B cell (primary cell): ENCODE results near the gene TSC2. TPM values are rescaled to one million over a fixed set of nuclear protein-coding genes. Genes with fewer than 3 reads are reported as not detected.

Experiments
- ATAC-seq: fragments of 200-7000 bp; cut with Tn5 transposase; one replicate; pipeline ENCODE4 v1.10.0; 2021; ENCODE audit warnings: low read depth, mild to moderate bottlenecking, moderate number of reproducible peaks, moderate library complexity
- CTCF ChIA-PET: fragments of 350-600 bp; sonication (Branson Sonifier 250); formaldehyde crosslinking; loops from one replicate; lab custom pipeline; 2021; ENCODE audit warnings: antibody characterized with exemption, inconsistent platforms; lab: Charles Lee
- POLR2A ChIA-PET: fragments of 350-600 bp; sonication (Branson Sonifier 250); formaldehyde crosslinking; loops from one replicate; lab custom pipeline; 2021; ENCODE audit warnings: antibody characterized with exemption; lab: Charles Lee
- DNase-seq: peaks from one replicate; pipeline ENCODE4 v3.0.0; 2013
- H2AFZ ChIP-seq: 2 replicates; pipeline ENCODE4 v1.6.1; 2012; ENCODE audit warnings: mild to moderate bottlenecking, low read depth, low read length; ENCODE audit not compliant: insufficient read depth, poor library complexity, severe bottlenecking
- H3K27ac ChIP-seq, 2 donors: 1 replicate in 1 of 2; 2 replicates in 1 of 2; pipeline ENCODE4 v1.5.1; 2012 to 2013; ENCODE audit warnings: low read length in 2 of 2, mild to moderate bottlenecking in 2 of 2, moderate library complexity in 1 of 2
- H3K27me3 ChIP-seq, 4 experiments: fragments of 200-600 bp in 1 of 4; sonication (generic) in 1 of 4; replicated peaks in 1 of 4; 1 replicate in 2 of 4; 2 replicates in 2 of 4; pipeline versions ENCODE4 v1.6.1 to v1.7.0; 2013 to 2016; ENCODE audit warnings: low read length in 3 of 4, mild to moderate bottlenecking in 2 of 4, mixed read lengths in 1 of 4, moderate library complexity in 1 of 4; ENCODE audit not compliant: insufficient read depth in 4 of 4, control insufficient read depth in 3 of 4; ENCODE audit errors: control extremely low read depth in 1 of 4
- H3K36me3 ChIP-seq, 2 experiments: replicated peaks in 1 of 2; 1 replicate in 1 of 2; 2 replicates in 1 of 2; pipeline versions ENCODE4 v1.6.1 to v1.7.1; 2013; ENCODE audit warnings: low read length in 1 of 2; ENCODE audit not compliant: insufficient read depth in 2 of 2, control insufficient read depth in 1 of 2; ENCODE audit errors: control extremely low read depth in 1 of 2, extremely low read depth in 1 of 2
- H3K4me1 ChIP-seq, 2 donors: fragments of 200-600 bp in 1 of 2; sonication (generic) in 1 of 2; 1 replicate in 1 of 2; 2 replicates in 1 of 2; pipeline versions ENCODE4 v1.5.1 to v1.6.1; 2013 to 2017; ENCODE audit warnings: low read length in 2 of 2; ENCODE audit not compliant: control insufficient read depth in 2 of 2, insufficient read depth in 2 of 2
- H3K4me2 ChIP-seq: replicated peaks from 2 replicates; pipeline ENCODE3; 2012; ENCODE audit warnings: mild to moderate bottlenecking, low read depth, low read length; ENCODE audit not compliant: poor library complexity, severe bottlenecking
- H3K4me3 ChIP-seq, 5 experiments: fragments of 200-600 bp in 1 of 5; sonication (generic) in 1 of 5; 1 replicate in 3 of 5; 2 replicates in 2 of 5; pipeline versions ENCODE4 v1.5.1 to v1.7.0; 2011 to 2016; ENCODE audit warnings: low read length in 4 of 5, mild to moderate bottlenecking in 4 of 5, low read depth in 2 of 5, control low read depth in 1 of 5, moderate library complexity in 1 of 5; ENCODE audit not compliant: insufficient read depth in 1 of 5; ENCODE audit errors: control extremely low read depth in 1 of 5, extremely low read depth in 1 of 5
- H3K79me2 ChIP-seq: fragments of 200-600 bp; sonication (generic); one replicate; pipeline ENCODE4 v1.6.0; 2016; ENCODE audit warnings: low read length; ENCODE audit not compliant: control insufficient read depth, insufficient read depth
- H3K9ac ChIP-seq: fragments of 200-600 bp; sonication (generic); 2 replicates; pipeline ENCODE4 v1.6.1; 2017; ENCODE audit warnings: mild to moderate bottlenecking, low read length, moderate library complexity
- H3K9me3 ChIP-seq, 3 donors: one replicate each; pipeline versions ENCODE4 v1.6.1 to v1.7.1; 2013; ENCODE audit warnings: low read length in 2 of 3; ENCODE audit not compliant: control insufficient read depth in 2 of 3, insufficient read depth in 1 of 3; ENCODE audit errors: control extremely low read depth in 1 of 3
- H4K20me1 ChIP-seq: 2 replicates; pipeline ENCODE4 v1.6.0; 2012; ENCODE audit warnings: mild to moderate bottlenecking, low read length; ENCODE audit not compliant: insufficient read depth, control insufficient read depth, poor library complexity, severe bottlenecking
- H3K27ac Mint-ChIP-seq: one replicate; pipeline ENCODE4 v1.8.0; 2021; ENCODE audit warnings: mixed read lengths
- H3K27me3 Mint-ChIP-seq: one replicate; pipeline ENCODE4 v1.8.0; 2021; ENCODE audit warnings: mixed read lengths
- H3K4me1 Mint-ChIP-seq: one replicate; pipeline ENCODE4 v1.8.0; 2021; ENCODE audit warnings: mixed read lengths
- H3K4me3 Mint-ChIP-seq: one replicate; pipeline ENCODE4 v1.8.0; 2021; ENCODE audit warnings: mixed read lengths
- H3K9me3 Mint-ChIP-seq: one replicate; pipeline ENCODE4 v1.8.0; 2022; ENCODE audit warnings: mixed read lengths; ENCODE audit not compliant: insufficient read depth
- CTCF ChIP-seq: fragments of 200-600 bp; IDR thresholded peaks from one replicate; pipeline ENCODE4 v1.8.0; 2022; ENCODE audit warnings: antibody characterized with exemption, mild to moderate bottlenecking
- EZH2 ChIP-seq: IDR thresholded peaks from 2 replicates; pipeline ENCODE4 v1.6.1; 2012; ENCODE audit warnings: borderline replicate concordance, low read depth, mild to moderate bottlenecking, moderate library complexity, low read length; ENCODE audit not compliant: insufficient read depth, poor library complexity, severe bottlenecking
- WGBS: methylation state at CpG from one replicate; pipeline ENCODE4 v1.1.5; 2013; ENCODE audit warnings: missing lambda C conversion rate; ENCODE audit not compliant: insufficient coverage; 5-methylcytosine and 5-hydroxymethylcytosine counted together
- intact Hi-C: fragments of 100-400 bp; cut with micrococcal nuclease; formaldehyde crosslinking; loops from one replicate; pipeline ENCODE4 v1.10.0; 2022
- polyA plus RNA-seq: library from polyadenylated mRNA; depleted of rRNA; stranded (reverse); fragments of >200 nt; gene quantifications from 2 replicates; pipeline ENCODE4 v1.2.3, GENCODE V29; 2012
- total RNA-seq, 2 donors: library from RNA; stranded (reverse); fragments of 120-200 nt in 1 of 2; gene quantifications; 1 replicate in 1 of 2; 2 replicates in 1 of 2; pipeline versions ENCODE4 v1.2.3 to v1.2.4, GENCODE V29; 2013 to 2022

The TSC2 gene
- total and polyA plus RNA-seq, 2 donors (not counting 1 experiment from before 2014, with no cell fraction given): 128 to 194 TPM

- H3K9me3 Mint-ChIP-seq: no peaks in the 10 kb centered on the region
- Histone ChIP-seq H3K9ac (no peak overlapping the region), H3K27me3 (peaks cover 0 to 7% (median 0%) of the 10 kb centered on the region in 4 experiments), H3K79me2 (peaks cover 15% of the 10 kb centered on the region), H4K20me1 (peaks cover 7% of the 10 kb centered on the region), H3K36me3 (no peaks in the 10 kb centered on the region), H3K27ac (no peak overlapping the region), H3K4me2 (no peak overlapping the region), H3K9me3 (no peaks in the 10 kb centered on the region), H2AFZ (no peak overlapping the region), H3K4me3 (no peak overlapping the region), H3K4me1 (peaks cover 13 to 16% of the 10 kb centered on the region in 2 donors)
- WGBS: 95% methylated on average over 13 of the region's 15 CpGs
- no peak for ATAC-seq
- intact Hi-C loops: no loop called here
- CTCF ChIA-PET: interaction anchor here (1.2 to 2.8 kb wide), 2 partner anchors 9 kb away, joined by 3 to 10 read pairs; no protein-coding TSS in a partner anchor
- H3K4me1 Mint-ChIP-seq: peaks cover 10% of the 10 kb centered on the region
- TF ChIP-seq EZH2: no peak
- TF ChIP-seq CTCF: no peak
- no peak overlapping the region for H3K4me3 Mint-ChIP-seq
- no peak for DNase-seq
- peaks cover 3% of the 10 kb centered on the region for H3K27me3 Mint-ChIP-seq
- POLR2A ChIA-PET: no interaction called here
- H3K27ac Mint-ChIP-seq: no peak overlapping the region
Observed at GRCh38 chr16:2013527-2013926, 34.3 kb upstream of the TSC2 start.

GRCh38 chr16:2015117-2015946 is 32.5 kb upstream of the TSC2 start:
- no peak overlapping the region for H3K9ac ChIP-seq

More at GRCh38 chr16:2015117-2015946, 32.5 kb upstream of the TSC2 start:
- Histone ChIP-seq H3K79me2 (peaks cover 3% of the 10 kb centered on the region), H2AFZ (no peak overlapping the region), H4K20me1 (no peaks in the 10 kb centered on the region), H3K27me3 (peaks cover 0 to 21% (median 6%) of the 10 kb centered on the region in 4 experiments), H3K36me3 (no peaks in the 10 kb centered on the region), H3K4me1 (peaks cover 12 to 15% of the 10 kb centered on the region in 2 donors), H3K27ac (no peak overlapping the region), H3K4me3 (no peak overlapping the region), H3K9me3 (no peaks in the 10 kb centered on the region), H3K4me2 (no peak overlapping the region)
- Mint-ChIP-seq H3K9me3 (no peaks in the 10 kb centered on the region), H3K4me1 (peaks cover 1% of the 10 kb centered on the region), H3K27me3 (peaks cover 11% of the 10 kb centered on the region), H3K4me3 (no peak overlapping the region), H3K27ac (no peak overlapping the region)
- ChIA-PET POLR2A (no interaction called here), CTCF (interaction anchor here (0.6 kb wide), 1 partner anchor 139 kb away, joined by 3 read pairs; no protein-coding TSS in a partner anchor)
- TF ChIP-seq CTCF: no peak
- no peak for TF ChIP-seq EZH2
- ATAC-seq: no peak
- DNase-seq: no peak
- 92% methylated on average over 18 of the region's 24 CpGs for WGBS
- intact Hi-C loops: no loop called here
